Esophagus muscularis mucosa (tissue), 3 donors: ENCODE measurements around the gene IGF1R.

Experiments used
- CTCF ChIP-seq, 3 experiments: fragments of 200-600 bp in 2 of 3; fragments of 450-650 bp in 1 of 3; sonication (generic) in 2 of 3; IDR thresholded peaks; one replicate each; pipeline ENCODE4 v1.5.1; 2017 to 2019; ENCODE audit warnings: antibody characterized with exemption in 3 of 3, mild to moderate bottlenecking in 2 of 3, moderate library complexity in 1 of 3
- POLR2A ChIP-seq: fragments of 450-650 bp; IDR thresholded peaks from one replicate; pipeline ENCODE4 v1.6.1; 2017; ENCODE audit warnings: antibody characterized with exemption, moderate library complexity, mild to moderate bottlenecking, low read depth
- POLR2AphosphoS5 ChIP-seq, 2 donors: sonication (generic); formaldehyde crosslinking; IDR thresholded peaks; one replicate each; pipeline ENCODE4 v1.6.1; 2017; ENCODE audit warnings: antibody characterized with exemption in 2 of 2

DNA sequence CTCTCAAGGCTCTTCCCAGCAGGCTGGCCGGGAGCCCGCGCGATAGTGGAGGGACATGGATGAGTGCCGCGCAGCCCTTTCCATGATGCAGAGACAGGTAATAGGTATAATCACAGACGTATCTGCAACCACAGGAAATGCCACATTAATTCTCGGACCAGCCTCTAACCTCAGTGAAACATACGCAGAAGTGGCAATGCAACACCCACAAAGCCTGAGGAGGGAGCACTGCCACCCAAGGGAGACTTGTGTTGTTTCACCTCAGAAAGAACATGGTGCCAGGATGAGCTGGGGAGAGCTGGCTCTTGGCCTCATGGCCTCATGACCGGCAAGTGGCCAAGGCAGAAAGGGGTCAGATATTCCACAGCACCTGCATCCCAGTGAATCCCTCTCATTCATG lies 320.2 kb downstream of the IGF1R start:
- TF ChIP-seq CTCF (IDR thresholded peaks at IDR 0.05) (no peak), POLR2A (no peak), POLR2AphosphoS5 (IDR thresholded peaks at IDR 0.05) (no peak)
